NB4 (cell line): ENCODE results near the gene FANCG.

Experiments used
- DNase-seq: peaks from one replicate; pipeline ENCODE4 v3.0.0; 2010; ENCODE audit warnings: low read depth
- H3K4me3 ChIP-seq: one replicate; pipeline ENCODE4 v1.5.1; 2011; ENCODE audit warnings: mild to moderate bottlenecking, low read depth, low read length, moderate library complexity
- MYC ChIP-seq: IDR thresholded peaks from 2 replicates; pipeline ENCODE4 v1.6.1; 2011; ENCODE audit warnings: low read depth, low read length
- POLR2A ChIP-seq: IDR thresholded peaks from 2 replicates; pipeline ENCODE4 v1.6.1; 2011; ENCODE audit warnings: mild to moderate bottlenecking; ENCODE audit not compliant: insufficient read length; ENCODE audit errors: extremely low read depth
- TF ChIP-seq, protein P1 (sequence below): IDR thresholded peaks from 2 replicates; pipeline ENCODE4 v1.6.1; 2011; ENCODE audit warnings: low read depth, low read length
- TF ChIP-seq, protein P2 (sequence below): IDR thresholded peaks from one replicate; pipeline ENCODE4 v1.5.1; 2012; ENCODE audit warnings: low read depth, low read length

The FANCG gene

GRCh38 chr9:35103660-35104191 is 24.0 kb upstream of the FANCG start:
- H3K4me3 ChIP-seq: peak overlapping the region; percentile 95
- no peak for DNase-seq
- TF ChIP-seq, protein P1, sequence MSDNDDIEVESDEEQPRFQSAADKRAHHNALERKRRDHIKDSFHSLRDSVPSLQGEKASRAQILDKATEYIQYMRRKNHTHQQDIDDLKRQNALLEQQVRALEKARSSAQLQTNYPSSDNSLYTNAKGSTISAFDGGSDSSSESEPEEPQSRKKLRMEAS: no peak
- TF ChIP-seq MYC (no peak), POLR2A (no peak)
- TF ChIP-seq, protein P2, sequence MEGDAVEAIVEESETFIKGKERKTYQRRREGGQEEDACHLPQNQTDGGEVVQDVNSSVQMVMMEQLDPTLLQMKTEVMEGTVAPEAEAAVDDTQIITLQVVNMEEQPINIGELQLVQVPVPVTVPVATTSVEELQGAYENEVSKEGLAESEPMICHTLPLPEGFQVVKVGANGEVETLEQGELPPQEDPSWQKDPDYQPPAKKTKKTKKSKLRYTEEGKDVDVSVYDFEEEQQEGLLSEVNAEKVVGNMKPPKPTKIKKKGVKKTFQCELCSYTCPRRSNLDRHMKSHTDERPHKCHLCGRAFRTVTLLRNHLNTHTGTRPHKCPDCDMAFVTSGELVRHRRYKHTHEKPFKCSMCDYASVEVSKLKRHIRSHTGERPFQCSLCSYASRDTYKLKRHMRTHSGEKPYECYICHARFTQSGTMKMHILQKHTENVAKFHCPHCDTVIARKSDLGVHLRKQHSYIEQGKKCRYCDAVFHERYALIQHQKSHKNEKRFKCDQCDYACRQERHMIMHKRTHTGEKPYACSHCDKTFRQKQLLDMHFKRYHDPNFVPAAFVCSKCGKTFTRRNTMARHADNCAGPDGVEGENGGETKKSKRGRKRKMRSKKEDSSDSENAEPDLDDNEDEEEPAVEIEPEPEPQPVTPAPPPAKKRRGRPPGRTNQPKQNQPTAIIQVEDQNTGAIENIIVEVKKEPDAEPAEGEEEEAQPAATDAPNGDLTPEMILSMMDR: no peak

- peak; percentile 100 for DNase-seq
- TF ChIP-seq, protein P2: no peak
- TF ChIP-seq, protein P1: peak; percentile 86
- TF ChIP-seq MYC (peak; percentile 97), POLR2A (peak; percentile 96)
- H3K4me3 ChIP-seq: peak within 1 kb of the TSS; percentile 95
Observed at GRCh38 chr9:35102769-35103659, 23.3 kb upstream of the FANCG start, which contains the start of gene STOML2. Gene STOML2, minus strand, starts transcription at chr9:35103131. Its CDS starts 37 bp downstream, at chr9:35103094.

- peak overlapping the region; percentile 95 for H3K4me3 ChIP-seq
- TF ChIP-seq, protein P1: no peak
- no peak for DNase-seq
Observed at GRCh38 chr9:35102465-35102768, 22.7 kb upstream of the FANCG start.

GRCh38 chr9:35097573-35097972 is 17.8 kb upstream of the FANCG start:
- H3K4me3 ChIP-seq: no peak overlapping the region
- no peak for TF ChIP-seq MYC
- no peak for TF ChIP-seq POLR2A
- TF ChIP-seq, protein P2: no peak
- TF ChIP-seq, protein P1: no peak
- peak; percentile 23 for DNase-seq

GRCh38 chr9:35096035-35096849 is 16.5 kb upstream of the FANCG start, which contains the start of gene PIGO:
Gene PIGO, minus strand, starts transcription at chr9:35096591. Its CDS starts 1,026 bp downstream, at chr9:35095565.
- peak; percentile 98 for DNase-seq
- peak within 1 kb of the TSS; percentile 92 for H3K4me3 ChIP-seq
- TF ChIP-seq POLR2A (peak; percentile 82), MYC (peak; percentile 76)
- TF ChIP-seq, protein P2: peak; percentile 97
- TF ChIP-seq, protein P1: peak; percentile 88
